LNCaP clone FGC (cell line): Measurements from ENCODE around the gene CACNA2D1.

Source experiments
- DNase-seq: peaks from one replicate; pipeline ENCODE4 v3.0.0-alpha.2; 2011; ENCODE audit warnings: low read depth
- H3K4me3 ChIP-seq: 2 replicates; pipeline ENCODE4 v1.5.1; 2011; ENCODE audit warnings: mild to moderate bottlenecking, low read depth, low read length, control low read depth
- TF ChIP-seq, protein P1 (sequence below): IDR thresholded peaks from 2 replicates; pipeline ENCODE4 v1.5.1; 2012; ENCODE audit warnings: mild to moderate bottlenecking; ENCODE audit not compliant: control insufficient read depth, insufficient read depth; ENCODE audit errors: extremely low read depth

CACNA2D1 gene

DNA sequence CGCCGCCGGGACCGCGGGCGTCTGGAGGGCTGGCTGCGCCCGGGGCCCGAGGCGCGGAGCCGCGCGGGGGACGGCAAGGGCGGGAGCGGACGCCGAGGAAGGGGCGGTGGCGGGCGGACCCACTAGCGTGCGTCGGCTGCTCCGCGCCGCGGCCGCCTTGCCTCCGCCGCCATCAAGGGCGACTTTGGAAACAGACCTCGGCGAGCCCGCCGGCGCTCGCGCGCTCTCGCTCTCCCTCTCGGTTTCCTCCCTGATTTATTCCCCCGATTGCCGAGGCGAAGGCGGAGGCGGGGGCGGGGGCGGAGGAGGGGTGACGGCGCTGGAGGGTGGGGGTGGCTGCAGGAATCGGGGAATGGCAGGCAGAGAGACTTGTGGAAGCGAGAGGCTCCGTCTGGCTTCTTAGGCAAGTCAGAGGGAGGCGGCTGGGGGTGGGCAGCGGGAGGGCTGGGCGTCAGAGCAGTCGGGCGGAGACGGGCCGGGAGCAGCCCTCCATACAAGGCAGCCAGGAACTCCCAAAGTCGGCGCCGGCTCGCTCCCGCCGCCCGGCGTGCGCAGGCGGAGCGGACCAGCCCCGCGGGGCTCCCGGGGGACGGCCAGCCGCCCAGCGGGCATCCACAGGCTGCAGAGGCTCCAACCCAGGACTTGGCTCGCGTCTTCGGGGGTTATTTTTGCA, at the start of gene CACNA2D1:
TSS of gene CACNA2D1 (minus strand) at position 231 of the 673 bp plus-strand sequence.
- TF ChIP-seq, protein P1, sequence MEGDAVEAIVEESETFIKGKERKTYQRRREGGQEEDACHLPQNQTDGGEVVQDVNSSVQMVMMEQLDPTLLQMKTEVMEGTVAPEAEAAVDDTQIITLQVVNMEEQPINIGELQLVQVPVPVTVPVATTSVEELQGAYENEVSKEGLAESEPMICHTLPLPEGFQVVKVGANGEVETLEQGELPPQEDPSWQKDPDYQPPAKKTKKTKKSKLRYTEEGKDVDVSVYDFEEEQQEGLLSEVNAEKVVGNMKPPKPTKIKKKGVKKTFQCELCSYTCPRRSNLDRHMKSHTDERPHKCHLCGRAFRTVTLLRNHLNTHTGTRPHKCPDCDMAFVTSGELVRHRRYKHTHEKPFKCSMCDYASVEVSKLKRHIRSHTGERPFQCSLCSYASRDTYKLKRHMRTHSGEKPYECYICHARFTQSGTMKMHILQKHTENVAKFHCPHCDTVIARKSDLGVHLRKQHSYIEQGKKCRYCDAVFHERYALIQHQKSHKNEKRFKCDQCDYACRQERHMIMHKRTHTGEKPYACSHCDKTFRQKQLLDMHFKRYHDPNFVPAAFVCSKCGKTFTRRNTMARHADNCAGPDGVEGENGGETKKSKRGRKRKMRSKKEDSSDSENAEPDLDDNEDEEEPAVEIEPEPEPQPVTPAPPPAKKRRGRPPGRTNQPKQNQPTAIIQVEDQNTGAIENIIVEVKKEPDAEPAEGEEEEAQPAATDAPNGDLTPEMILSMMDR, result no peak
- DNase-seq, result no peak
- H3K4me3 ChIP-seq, result 0 out of 2 replicates have a peak within 1 kb of the TSS, but pooled peaks have one; percentile 23

DNA sequence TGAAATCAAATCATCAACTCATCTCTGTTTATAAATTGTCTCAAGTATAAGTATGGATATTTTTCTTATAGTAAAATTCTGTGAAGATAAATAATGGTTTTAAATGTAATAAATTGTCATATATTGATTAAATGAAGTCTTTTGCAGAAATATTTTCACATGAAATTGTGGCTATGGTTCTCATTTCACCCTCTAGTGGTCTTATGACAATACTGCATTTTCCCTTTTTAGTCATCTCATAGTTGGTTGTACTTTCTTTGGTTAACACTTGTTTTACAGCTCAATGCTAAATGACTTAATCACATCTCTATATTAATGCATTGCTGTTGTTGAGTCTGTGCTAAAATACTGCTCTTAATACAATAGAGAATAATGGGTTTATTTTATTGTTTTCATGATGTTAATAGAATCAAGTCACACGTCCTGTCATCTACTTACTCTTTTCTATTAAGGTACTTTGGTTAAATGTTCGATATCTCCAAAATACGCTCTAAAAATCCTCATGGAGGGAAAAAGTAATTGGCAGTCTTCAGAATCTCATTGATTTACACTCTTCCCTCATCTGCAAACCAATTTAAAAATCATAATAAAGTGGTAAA, 38.0 kb upstream of the CACNA2D1 start:
- no peak overlapping the region for H3K4me3 ChIP-seq
- no peak for DNase-seq
- TF ChIP-seq, protein P1, result peak; percentile 59

DNA sequence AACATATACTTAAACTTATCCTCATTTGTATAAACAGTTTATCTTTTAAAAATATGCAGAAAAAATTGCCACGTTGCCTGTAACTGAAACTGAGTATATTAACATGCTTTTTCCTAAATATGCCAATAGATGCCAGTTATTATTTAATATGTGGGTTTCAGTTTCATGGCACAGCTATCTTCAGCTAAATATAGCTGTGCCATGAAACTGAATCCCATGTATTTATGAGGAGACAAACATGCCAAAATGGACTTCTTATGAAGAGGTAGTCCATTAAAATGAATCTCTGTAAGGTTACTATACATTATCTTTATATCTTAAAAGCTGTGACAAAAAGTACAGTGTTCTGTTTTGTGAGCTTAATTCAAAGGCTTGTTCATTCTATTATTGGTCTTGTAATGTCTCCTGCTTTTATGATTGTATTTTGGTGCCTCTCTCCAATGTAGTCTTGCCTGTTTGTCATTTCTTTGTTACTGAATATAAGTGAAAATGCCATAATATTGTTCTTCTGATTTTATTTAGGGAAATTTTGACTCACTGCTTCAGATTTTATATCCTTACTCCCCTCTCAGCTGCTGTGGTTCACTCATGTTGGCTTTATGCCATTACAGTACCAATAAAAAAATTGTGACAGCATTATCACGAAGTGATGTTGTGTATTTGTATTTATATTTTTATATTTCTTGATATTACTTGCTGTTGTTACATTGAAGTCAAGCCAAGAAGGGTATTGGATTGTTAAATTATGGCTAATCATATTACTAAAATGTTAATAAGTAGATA, 34.3 kb upstream of the CACNA2D1 start:
- TF ChIP-seq, protein P1, result no peak
- no peak for DNase-seq
- no peak overlapping the region for H3K4me3 ChIP-seq

DNA sequence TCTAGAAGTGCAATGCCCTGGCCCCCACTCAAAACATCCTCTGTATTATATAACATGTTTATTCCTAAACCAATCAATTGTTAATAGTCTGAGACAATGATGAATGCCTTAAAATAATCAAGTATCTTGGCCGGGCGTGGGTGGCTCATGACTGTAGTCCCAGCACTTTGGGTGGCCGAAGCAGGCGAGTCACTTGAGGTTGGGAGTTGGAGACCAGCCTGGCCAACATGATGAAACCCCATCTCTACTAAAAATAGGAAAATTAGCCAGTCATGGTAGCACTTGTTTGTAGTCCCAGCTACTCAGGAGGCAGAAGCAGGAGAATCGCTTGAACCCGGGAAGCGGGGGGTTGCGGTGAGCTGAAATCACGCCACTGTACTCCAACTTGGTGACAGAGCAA, 29.4 kb upstream of the CACNA2D1 start:
- TF ChIP-seq, protein P1, result no peak
- DNase-seq, result no peak
- H3K4me3 ChIP-seq, result no peak overlapping the region

DNA sequence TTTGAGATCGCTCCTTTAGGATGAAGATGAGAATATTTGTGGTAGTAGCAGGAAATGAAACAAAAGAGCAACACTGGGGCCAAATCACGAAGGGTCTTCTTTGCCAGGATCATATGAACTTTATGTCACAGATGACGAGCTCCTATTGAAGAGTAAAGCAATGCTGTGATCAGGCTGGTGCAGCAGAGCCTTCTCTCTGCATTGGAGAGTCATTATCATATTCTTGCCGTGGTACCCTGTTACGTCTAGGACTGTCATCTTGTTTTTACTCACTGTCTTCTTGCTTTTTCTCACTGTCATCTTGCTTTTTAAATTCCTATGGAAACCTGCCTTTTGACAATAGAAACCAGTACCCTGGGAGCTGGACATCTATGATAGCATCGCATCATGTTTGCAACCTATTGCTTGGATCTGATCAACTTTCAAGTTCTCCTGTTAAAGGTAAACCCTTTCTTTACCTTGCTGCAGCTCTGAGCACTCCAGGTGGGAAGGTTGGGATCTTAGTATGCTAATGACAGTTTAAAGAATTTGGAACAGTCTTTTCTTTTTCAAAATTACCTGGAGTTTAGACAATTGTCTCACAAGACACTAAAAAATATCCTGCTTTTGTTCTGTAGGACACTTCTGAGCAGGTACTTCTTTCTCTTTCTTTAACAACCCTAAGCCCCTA, 27.9 kb upstream of the CACNA2D1 start:
- H3K4me3 ChIP-seq, result no peak overlapping the region
- TF ChIP-seq, protein P1, result no peak
- no peak for DNase-seq

DNA sequence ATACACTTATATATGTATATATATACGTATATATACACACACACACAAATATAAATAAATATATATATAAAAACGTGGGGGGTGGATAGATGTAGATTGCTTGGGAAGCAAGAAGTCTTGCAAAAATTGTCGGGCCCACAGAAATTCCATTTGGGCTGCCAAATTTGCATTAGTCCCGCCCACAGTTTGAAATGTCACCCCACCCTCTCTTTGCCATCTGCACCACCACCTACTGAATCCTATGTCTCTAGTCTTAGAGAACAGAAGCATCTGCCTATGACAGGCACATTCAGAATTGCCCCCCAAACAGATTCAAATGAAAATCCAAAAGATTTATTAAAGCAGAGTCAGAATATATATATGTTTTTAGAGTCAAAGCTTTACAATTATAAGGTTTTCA, 25.6 kb upstream of the CACNA2D1 start:
- H3K4me3 ChIP-seq, result no peak overlapping the region
- DNase-seq, result no peak
- TF ChIP-seq, protein P1, result no peak
